Mesenchymal stem cell (in vitro differentiated cells and primary cell): Measurements from ENCODE around the gene NARF.

Experiments
- DNase-seq: peaks from one replicate; pipeline ENCODE4 v3.0.0-alpha.2; 2013
- H2AFZ ChIP-seq: one replicate; pipeline ENCODE4 v1.6.1; 2013; ENCODE audit warnings: low read depth, mild to moderate bottlenecking, control low read depth, inconsistent platforms, low read length, moderate library complexity
- H2AK5ac ChIP-seq: 2 replicates; pipeline ENCODE4 v1.6.1; 2013; ENCODE audit warnings: low read length, moderate library complexity, mild to moderate bottlenecking, inconsistent platforms; ENCODE audit not compliant: severe bottlenecking
- H2BK120ac ChIP-seq: one replicate; pipeline ENCODE4 v1.6.1; 2013; ENCODE audit warnings: low read depth, mild to moderate bottlenecking, inconsistent platforms, low read length, moderate library complexity
- H2BK12ac ChIP-seq, 2 experiments: one replicate each; pipeline ENCODE4 v1.6.1; 2013; ENCODE audit warnings: inconsistent platforms in 2 of 2, low read length in 2 of 2, mild to moderate bottlenecking in 2 of 2, moderate library complexity in 2 of 2, control low read depth in 1 of 2
- H2BK15ac ChIP-seq: one replicate; pipeline ENCODE4 v1.6.1; 2013; ENCODE audit warnings: mild to moderate bottlenecking, low read depth, inconsistent platforms; ENCODE audit not compliant: poor library complexity, severe bottlenecking
- H2BK5ac ChIP-seq: 2 replicates; pipeline ENCODE4 v1.6.1; 2013; ENCODE audit warnings: low read depth, mild to moderate bottlenecking, low read length, control low read depth, inconsistent platforms; ENCODE audit not compliant: poor library complexity, severe bottlenecking
- H3K14ac ChIP-seq, 2 experiments: one replicate each; pipeline ENCODE4 v1.6.1; 2013; ENCODE audit warnings: inconsistent platforms in 2 of 2, low read length in 2 of 2, control low read depth in 1 of 2, mild to moderate bottlenecking in 1 of 2, moderate library complexity in 1 of 2
- H3K18ac ChIP-seq, 2 experiments: one replicate each; pipeline ENCODE4 v1.6.1; 2013; ENCODE audit warnings: inconsistent platforms in 2 of 2, low read length in 2 of 2, control low read depth in 1 of 2, low read depth in 1 of 2, mild to moderate bottlenecking in 1 of 2
- H3K23ac ChIP-seq, 2 experiments: one replicate each; pipeline ENCODE4 v1.6.1; 2013; ENCODE audit warnings: inconsistent platforms in 2 of 2, low read length in 2 of 2, mild to moderate bottlenecking in 2 of 2, moderate library complexity in 2 of 2, control low read depth in 1 of 2
- H3K27ac ChIP-seq: 2 replicates; pipeline ENCODE4 v1.5.1; 2013; ENCODE audit warnings: mild to moderate bottlenecking, moderate library complexity, low read length, control low read depth, inconsistent platforms; ENCODE audit not compliant: poor library complexity, severe bottlenecking
- H3K27me3 ChIP-seq, 2 experiments: 2 replicates each; pipeline versions ENCODE4 v1.6.1 to v1.7.0; 2013; ENCODE audit warnings: low read length in 2 of 2, mild to moderate bottlenecking in 2 of 2, moderate library complexity in 2 of 2, control low read depth in 1 of 2, inconsistent platforms in 1 of 2; ENCODE audit not compliant: control insufficient read depth in 1 of 2, insufficient read depth in 1 of 2
- H3K36me3 ChIP-seq, 2 experiments: 2 replicates each; pipeline versions ENCODE4 v1.6.1 to v1.7.0; 2013; ENCODE audit warnings: low read length in 2 of 2, control low read depth in 1 of 2, inconsistent platforms in 1 of 2, low read depth in 1 of 2, mild to moderate bottlenecking in 1 of 2; ENCODE audit not compliant: insufficient read depth in 2 of 2, control insufficient read depth in 1 of 2
- H3K4ac ChIP-seq, 2 experiments: one replicate each; pipeline ENCODE4 v1.6.1; 2013; ENCODE audit warnings: inconsistent platforms in 2 of 2, low read length in 2 of 2, mild to moderate bottlenecking in 2 of 2, moderate library complexity in 2 of 2, control low read depth in 1 of 2, low read depth in 1 of 2
- H3K4me1 ChIP-seq: 2 replicates; pipeline ENCODE4 v1.6.1; 2013; ENCODE audit warnings: low read depth, low read length, control low read depth; ENCODE audit not compliant: control insufficient read depth, insufficient read depth
- H3K4me2 ChIP-seq: 2 replicates; pipeline ENCODE4 v1.6.1; 2013; ENCODE audit warnings: low read length, mild to moderate bottlenecking, inconsistent platforms; ENCODE audit not compliant: poor library complexity, severe bottlenecking
- H3K4me3 ChIP-seq, 2 experiments: 2 replicates each; pipeline versions ENCODE4 v1.5.1 to v1.7.0; 2013; ENCODE audit warnings: low read length in 2 of 2, mild to moderate bottlenecking in 2 of 2, control low read depth in 1 of 2, low read depth in 1 of 2; ENCODE audit not compliant: insufficient read depth in 1 of 2
- H3K79me1 ChIP-seq: replicated peaks from 2 replicates; pipeline ENCODE4 v1.6.1; 2013; ENCODE audit warnings: mild to moderate bottlenecking, control low read depth, low read length, inconsistent platforms; ENCODE audit not compliant: poor library complexity, severe bottlenecking
- H3K9ac ChIP-seq: 2 replicates; pipeline ENCODE4 v1.7.0; 2013; ENCODE audit warnings: mild to moderate bottlenecking, low read length, moderate library complexity
- H3K9me3 ChIP-seq: 2 replicates; pipeline ENCODE4 v1.7.0; 2013; ENCODE audit warnings: mild to moderate bottlenecking, low read length; ENCODE audit not compliant: control insufficient read depth
- H4K8ac ChIP-seq: one replicate; pipeline ENCODE4 v1.6.1; 2013; ENCODE audit warnings: inconsistent platforms, mild to moderate bottlenecking, low read length, moderate library complexity
- H4K91ac ChIP-seq: one replicate; pipeline ENCODE4 v1.6.1; 2013; ENCODE audit warnings: mild to moderate bottlenecking, low read length, inconsistent platforms
- WGBS: methylation state at CpG from one replicate; pipeline ENCODE4 v1.1.7; 2013; ENCODE audit warnings: mixed read lengths; 5-methylcytosine and 5-hydroxymethylcytosine counted together

Gene NARF

DNA sequence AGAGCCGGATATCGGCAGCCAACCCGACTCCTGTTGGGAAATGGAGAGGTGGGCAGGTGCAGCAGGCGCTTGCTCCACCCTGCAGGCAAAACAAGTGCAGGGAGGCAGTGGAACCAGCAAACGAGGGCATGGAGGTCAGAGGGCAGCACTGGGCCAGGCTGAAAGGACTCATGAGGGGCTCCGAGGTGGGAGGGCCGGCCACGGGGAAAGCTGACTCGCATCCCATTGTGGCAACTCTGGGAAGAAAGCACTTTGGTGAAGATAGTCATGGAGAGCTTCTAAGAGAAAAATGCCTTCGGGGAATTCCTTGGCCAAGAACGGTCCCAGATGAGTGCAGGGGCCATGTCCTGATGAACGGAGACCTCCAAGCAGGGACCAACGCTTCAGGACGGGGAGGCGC lies 12.4 kb upstream of the NARF start:
- Histone ChIP-seq H3K4me2 (no peak overlapping the region), H3K4me3 (no peak overlapping the region), H3K9me3 (no peaks in the 10 kb centered on the region), H3K27me3 (no peaks in the 10 kb centered on the region), H4K8ac (peak overlapping the region; percentile 19), H4K91ac (no peak overlapping the region), H3K27ac (no peak overlapping the region), H2BK12ac (no peak overlapping the region), H3K4me1 (peaks cover 34% of the 10 kb centered on the region), H3K9ac (no peak overlapping the region), H2BK120ac (no peak overlapping the region), H2BK5ac (no peak overlapping the region), H2AK5ac (no peak overlapping the region), H2BK15ac (no peak overlapping the region), H3K23ac (no peak overlapping the region), H3K36me3 (peaks cover 39 to 65% of the 10 kb centered on the region in 2 experiments), H3K18ac (no peak overlapping the region), H3K79me1 (peaks cover 32% of the 10 kb centered on the region), H3K4ac (no peak overlapping the region), H2AFZ (no peak overlapping the region), H3K14ac (no peak overlapping the region)
- DNase-seq: no peak
- 94% methylated on average over 15 of the region's 15 CpGs for WGBS

DNA sequence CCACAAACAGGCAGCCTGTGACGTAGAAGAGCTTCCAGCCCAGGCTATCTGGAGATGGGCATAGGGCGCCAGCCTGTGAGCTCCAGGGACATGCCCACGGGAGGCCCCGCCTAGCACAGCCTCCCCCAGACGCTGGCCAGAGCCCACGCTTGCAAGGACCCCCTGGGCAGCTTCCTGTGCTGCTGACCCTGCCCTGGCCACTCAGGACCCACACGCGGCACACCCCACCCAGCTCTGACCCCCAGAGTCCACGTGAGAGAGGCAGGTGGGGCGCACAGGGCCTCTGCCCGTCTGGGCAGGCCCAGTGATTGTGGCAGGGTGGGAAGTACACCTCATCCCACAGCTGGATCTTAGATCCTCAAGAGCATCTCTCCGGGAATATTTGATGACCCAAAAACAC lies 11.9 kb upstream of the NARF start:
- no peak overlapping the region for H3K4ac ChIP-seq
- H3K14ac ChIP-seq: no peak overlapping the region
- H3K18ac ChIP-seq: no peak overlapping the region
- H3K27me3 ChIP-seq: no peaks in the 10 kb centered on the region
- no peak overlapping the region for H2BK15ac ChIP-seq
- H2BK120ac ChIP-seq: no peak overlapping the region
- H3K9ac ChIP-seq: no peak overlapping the region
- H4K8ac ChIP-seq: no peak overlapping the region
- no peak overlapping the region for H2AK5ac ChIP-seq
- H3K27ac ChIP-seq: no peak overlapping the region
- no peak overlapping the region for H3K4me2 ChIP-seq
- H4K91ac ChIP-seq: no peak overlapping the region
- no peak for DNase-seq
- H2BK5ac ChIP-seq: no peak overlapping the region
- peaks cover 39 to 60% of the 10 kb centered on the region in 2 experiments for H3K36me3 ChIP-seq
- no peaks in the 10 kb centered on the region for H3K9me3 ChIP-seq
- H2AFZ ChIP-seq: no peak overlapping the region
- H3K4me1 ChIP-seq: peaks cover 32% of the 10 kb centered on the region
- peaks cover 34% of the 10 kb centered on the region for H3K79me1 ChIP-seq
- H3K4me3 ChIP-seq: no peak overlapping the region
- WGBS: 98% methylated on average over 12 of the region's 12 CpGs
- H2BK12ac ChIP-seq: no peak overlapping the region
- no peak overlapping the region for H3K23ac ChIP-seq

DNA sequence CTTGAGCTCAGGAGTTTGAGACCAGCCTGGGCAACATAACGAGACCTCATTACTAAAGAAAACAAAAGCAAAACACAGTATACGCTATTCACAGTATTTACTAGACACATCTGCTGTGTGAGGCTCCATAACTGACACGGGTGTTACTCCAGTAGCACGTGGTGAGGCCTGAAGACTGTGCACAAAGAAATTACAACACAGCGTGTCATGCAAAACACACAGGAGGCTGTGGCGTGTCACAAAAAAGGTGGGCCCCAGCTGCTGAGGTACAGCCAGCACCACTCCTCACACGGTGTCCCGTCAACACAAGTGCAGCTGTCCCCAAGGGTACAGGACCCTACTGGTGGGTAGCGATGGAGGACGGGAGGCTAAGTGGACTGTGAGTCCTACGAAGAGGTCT lies 10.7 kb upstream of the NARF start:
- no peak overlapping the region for H4K91ac ChIP-seq
- H3K9me3 ChIP-seq: no peaks in the 10 kb centered on the region
- 93% methylated on average over 8 of the region's 11 CpGs for WGBS
- no peaks in the 10 kb centered on the region for H3K27me3 ChIP-seq
- peaks cover 28 to 48% of the 10 kb centered on the region in 2 experiments for H3K36me3 ChIP-seq
- no peak overlapping the region for H3K4me3 ChIP-seq
- H2BK12ac ChIP-seq: no peak overlapping the region
- DNase-seq: no peak
- H3K23ac ChIP-seq: no peak overlapping the region
- H3K4me1 ChIP-seq: peaks cover 32% of the 10 kb centered on the region
- H3K4ac ChIP-seq: no peak overlapping the region
- H2BK120ac ChIP-seq: no peak overlapping the region
- no peak overlapping the region for H2BK15ac ChIP-seq
- H3K14ac ChIP-seq: no peak overlapping the region
- no peak overlapping the region for H3K9ac ChIP-seq
- H3K18ac ChIP-seq: no peak overlapping the region
- no peak overlapping the region for H3K4me2 ChIP-seq
- no peak overlapping the region for H3K27ac ChIP-seq
- peaks cover 34% of the 10 kb centered on the region for H3K79me1 ChIP-seq
- H2AK5ac ChIP-seq: no peak overlapping the region
- H4K8ac ChIP-seq: no peak overlapping the region
- no peak overlapping the region for H2BK5ac ChIP-seq
- no peak overlapping the region for H2AFZ ChIP-seq

DNA sequence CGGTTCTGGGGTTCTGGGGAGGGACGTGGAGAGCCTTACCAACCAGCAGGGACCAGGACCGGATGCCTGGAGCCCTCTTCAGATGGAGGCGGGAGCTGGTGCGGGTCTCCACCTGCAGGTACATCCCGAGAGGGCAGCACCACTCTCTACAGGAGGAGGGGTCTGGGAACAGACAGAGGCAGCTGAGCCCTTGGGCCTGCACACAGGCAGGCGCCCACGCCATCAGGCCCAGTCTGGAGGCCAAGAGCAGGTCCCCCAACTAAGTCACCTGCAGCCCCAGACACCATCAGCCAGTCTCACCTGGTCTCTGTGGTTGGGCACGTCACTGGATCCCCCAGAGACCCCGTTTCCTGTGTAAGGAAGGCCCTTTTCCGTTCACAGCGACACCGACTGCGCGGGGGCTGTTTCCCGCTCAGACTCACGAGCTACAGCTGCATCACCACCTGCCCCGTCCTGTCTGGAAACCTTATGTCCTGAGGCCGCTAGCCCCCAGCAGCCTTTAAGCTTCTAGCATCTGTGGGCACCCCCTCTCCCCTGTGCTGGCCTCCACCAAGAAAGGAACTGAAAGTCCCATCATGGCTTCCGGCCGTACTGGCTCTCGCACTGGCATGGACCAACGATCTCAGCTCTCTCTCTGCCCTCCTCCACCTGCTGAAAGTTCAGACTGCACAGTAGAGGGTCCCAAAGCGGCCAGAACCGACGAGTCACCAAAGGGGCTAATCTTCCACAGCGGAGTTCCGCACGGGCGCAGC lies 9.2 kb upstream of the NARF start:
- no peak overlapping the region for H2BK12ac ChIP-seq

More for the DNA sequence above, 9.2 kb upstream of the NARF start:
- no peak overlapping the region for H3K18ac ChIP-seq
- no peak for DNase-seq
- H3K23ac ChIP-seq: peak overlapping the region in 1 of 2 experiments; percentile 27
- no peaks in the 10 kb centered on the region for H3K9me3 ChIP-seq
- H3K14ac ChIP-seq: no peak overlapping the region
- no peak overlapping the region for H4K8ac ChIP-seq
- peaks cover 17 to 34% of the 10 kb centered on the region in 2 experiments for H3K36me3 ChIP-seq
- WGBS: 97% methylated on average over 30 of the region's 30 CpGs
- H3K4me3 ChIP-seq: peak overlapping the region in 1 of 2 experiments; percentile 94
- no peak overlapping the region for H2BK15ac ChIP-seq
- no peak overlapping the region for H2BK120ac ChIP-seq
- H4K91ac ChIP-seq: no peak overlapping the region
- no peak overlapping the region for H2AFZ ChIP-seq
- peak overlapping the region in 1 of 2 experiments; percentile 24 for H3K4ac ChIP-seq
- peaks cover 32% of the 10 kb centered on the region for H3K4me1 ChIP-seq
- H3K27ac ChIP-seq: no peak overlapping the region
- peak overlapping the region; percentile 58 for H3K4me2 ChIP-seq
- peaks cover 34% of the 10 kb centered on the region for H3K79me1 ChIP-seq
- H2AK5ac ChIP-seq: peak overlapping the region; percentile 19
- H2BK5ac ChIP-seq: no peak overlapping the region
- H3K9ac ChIP-seq: peak overlapping the region; percentile 94
- H3K27me3 ChIP-seq: no peaks in the 10 kb centered on the region
